GM15510 (cell line): ENCODE measurements around the gene COX8A.

Experiments
- POLR2A ChIP-seq: IDR thresholded peaks from 3 replicates; pipeline ENCODE4 v1.6.1; 2011; ENCODE audit warnings: borderline replicate concordance; ENCODE audit not compliant: insufficient read length; ENCODE audit errors: extremely low read depth

The COX8A gene

DNA sequence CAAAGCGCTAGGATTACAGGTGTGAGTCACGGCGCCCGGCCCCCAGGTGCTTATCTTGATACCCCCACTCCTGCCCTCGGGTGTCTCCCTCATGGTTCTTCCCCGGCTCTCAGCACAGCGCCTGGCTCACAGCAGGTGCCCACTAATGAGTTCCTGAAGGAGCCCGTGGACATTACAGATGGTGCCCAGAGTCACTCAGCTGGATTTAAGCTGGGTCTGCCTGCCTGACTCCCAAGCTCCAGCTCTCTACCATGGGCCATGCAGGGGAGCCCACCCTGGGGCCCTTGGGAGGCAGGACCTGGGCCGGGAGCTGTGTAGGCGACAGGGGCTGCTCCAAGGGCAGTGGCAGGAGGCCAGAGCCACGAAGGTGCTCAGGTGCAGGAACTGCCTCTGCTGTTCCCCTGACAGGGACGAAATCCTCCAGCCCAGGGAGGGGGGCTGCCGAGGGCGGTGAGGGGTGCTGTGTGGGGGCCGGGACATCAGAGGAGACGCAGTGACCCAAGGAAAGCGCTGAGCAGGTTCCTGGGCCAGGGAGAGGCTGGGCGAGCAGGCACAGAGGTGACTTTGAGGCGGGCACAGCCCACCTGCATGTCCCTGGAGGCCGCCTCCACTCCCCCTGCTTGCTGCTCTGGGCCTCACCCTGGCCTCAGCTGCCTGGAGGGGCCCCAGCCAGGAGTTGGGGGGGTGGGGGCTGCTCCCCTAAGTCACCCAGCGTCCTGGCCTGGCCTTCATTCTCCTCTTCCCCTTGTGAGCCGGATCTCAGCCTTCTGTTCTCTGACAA is 46.7 kb downstream of the COX8A start:
- no peak for TF ChIP-seq POLR2A

DNA sequence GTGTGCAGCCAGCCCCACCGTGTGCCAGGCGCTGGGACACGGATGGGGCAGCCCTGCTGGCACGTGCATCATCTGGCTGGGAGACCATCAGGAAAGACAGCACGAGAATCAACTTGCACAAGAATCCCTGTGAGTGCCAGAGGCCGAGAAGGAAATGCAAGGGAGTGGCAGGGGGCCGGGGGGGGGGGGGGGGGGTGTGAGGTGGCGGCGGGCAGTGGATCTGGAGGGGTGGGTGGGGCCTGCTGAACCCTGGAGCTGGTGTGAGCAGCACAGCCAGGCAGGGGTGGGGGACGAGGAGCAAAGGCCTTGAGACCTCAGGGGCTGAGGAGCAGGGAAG is 47.3 kb downstream of the COX8A start:
- TF ChIP-seq POLR2A, result no peak

DNA sequence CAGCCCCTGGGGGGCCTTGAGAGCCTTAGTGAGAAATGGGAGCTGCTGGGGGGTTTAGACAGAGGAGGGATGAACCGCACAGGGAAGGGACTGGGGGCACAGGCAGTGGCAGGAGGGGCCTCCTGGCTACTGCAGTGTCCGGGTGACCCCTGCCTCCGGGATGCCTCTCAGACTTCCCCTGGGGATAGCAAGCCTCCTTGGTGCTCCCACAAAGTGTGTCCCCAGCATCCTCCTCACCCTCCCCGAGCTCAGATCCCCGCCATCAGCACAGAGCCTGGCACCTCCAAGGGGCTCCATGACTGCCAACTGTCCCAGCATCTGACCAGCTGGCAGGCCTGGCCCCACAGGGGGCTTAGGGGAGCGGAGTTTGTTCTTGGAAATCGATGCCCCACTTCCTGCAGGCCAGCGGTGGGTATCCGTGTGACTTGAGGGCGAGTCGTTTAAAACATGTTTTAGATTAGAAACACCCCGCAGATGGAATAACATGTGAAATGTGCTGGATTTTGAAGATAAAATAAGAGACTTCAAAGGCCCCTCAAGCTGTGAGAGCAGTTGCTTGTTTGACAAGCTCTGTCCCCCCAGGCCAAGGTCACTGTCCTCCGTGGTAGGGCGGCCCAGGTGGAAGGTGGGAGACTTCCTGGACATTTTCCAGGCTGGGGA is 47.8 kb downstream of the COX8A start:
- no peak for TF ChIP-seq POLR2A

DNA sequence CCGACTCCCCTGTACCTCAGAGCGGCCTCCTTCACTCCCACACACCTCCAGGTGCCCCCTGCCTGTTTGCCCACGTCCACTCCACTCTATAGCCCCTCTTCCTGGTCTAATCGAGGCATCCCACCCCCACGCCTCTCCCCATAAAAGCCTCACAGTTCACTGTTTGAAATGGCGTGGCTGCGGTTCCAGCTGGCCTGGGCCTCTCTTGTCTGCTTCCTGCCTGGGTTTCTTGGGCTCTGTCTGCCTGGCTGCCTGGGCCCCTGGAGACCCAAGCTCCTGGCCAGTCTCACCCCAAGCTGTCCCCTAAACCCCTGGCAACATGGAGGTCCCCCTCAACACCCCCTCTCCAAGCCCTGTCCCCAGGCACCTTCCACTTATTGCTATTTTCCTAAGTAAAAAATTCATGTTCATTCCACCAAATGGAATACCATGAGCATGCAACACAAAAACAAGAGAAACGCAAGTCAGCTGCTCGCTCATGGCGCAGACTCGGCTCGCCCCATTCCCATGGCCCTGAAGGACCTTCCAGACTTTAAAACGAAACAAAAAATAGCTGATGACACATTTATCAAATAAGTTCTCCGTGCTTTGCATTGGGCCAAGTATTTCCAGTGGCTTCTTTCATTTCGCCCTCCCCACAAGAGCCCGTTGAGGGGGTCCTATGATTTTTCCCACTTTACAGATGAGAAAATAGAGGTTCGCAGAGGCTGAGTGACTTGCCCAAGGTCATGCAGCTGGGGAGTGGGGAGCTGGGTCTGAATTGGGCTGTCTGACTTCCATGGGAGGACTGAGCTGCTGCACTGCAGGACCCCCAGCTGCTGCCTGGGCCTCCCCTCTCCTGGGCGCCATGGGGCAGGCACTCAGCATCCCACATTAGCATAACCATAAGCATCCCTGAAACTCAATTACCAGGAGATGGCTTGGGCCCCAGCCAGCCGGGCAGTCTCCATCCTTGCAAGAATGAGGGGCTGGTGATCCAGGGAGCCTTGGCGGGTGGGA is 49.6 kb downstream of the COX8A start:
- no peak for TF ChIP-seq POLR2A

DNA sequence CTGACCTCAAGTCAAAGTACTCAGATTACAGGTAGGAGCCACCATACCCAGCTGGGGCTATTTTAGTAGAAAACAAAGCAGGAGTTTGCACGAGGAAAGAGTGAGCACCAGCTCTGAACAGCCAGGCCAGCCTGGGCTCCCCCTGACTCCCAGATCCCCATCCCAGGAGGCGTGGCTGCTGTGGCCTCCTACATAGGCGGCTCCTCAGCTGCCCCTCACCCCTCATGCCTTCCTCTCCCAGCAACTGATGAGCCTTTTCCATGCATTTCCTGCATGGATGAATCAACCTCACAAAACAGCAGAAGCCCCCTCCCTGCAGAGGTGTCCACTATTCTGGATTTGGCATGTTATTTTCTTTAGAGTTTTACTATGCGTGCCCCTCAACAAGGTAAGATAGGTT is 50.8 kb downstream of the COX8A start:
- no peak for TF ChIP-seq POLR2A
